Glomerular visceral epithelial cell (primary cell): ENCODE results near the gene ASB15.

Experiments used
- DNase-seq: peaks from one replicate; pipeline ENCODE4 v3.0.0-alpha.2; 2016; ENCODE audit errors: extremely low spot score

ASB15 gene

DNA sequence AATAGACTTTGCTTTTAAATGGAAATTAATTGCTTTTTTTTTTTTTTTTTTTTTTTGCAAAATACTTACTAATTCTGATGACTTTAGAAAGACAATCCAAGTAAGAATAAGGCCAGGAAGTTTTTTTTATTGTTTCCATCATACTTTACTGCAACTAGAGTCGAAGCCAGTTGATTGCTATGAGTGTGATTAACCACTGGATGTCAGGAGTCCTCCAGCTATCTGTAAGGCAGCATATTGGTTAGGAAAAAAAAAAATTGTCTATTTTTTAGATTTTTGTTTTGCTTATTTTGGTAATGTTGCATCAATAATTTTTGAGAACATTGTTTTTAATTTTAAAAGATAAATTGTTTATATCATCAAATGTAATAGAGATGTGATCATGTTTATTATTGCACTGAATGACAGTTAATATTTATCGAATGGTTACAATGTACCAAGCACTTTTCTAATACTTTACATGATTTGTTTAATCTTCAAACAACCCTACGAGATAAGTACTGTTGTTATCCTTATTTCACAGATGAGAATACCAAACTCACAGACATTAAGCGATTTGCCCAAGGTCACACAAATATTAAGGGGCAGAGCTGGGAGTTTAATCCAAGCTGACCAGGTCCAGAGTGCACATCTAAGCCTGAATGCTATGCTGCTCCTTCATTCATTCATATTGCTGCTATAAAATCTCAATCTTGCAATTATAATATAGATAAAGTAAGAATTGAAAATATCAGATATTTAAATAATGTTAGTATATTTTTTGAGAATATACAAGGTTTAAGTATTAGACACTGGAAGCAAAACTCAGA, 34.1 kb downstream of the ASB15 start:
- peak; percentile 19 for DNase-seq

DNA sequence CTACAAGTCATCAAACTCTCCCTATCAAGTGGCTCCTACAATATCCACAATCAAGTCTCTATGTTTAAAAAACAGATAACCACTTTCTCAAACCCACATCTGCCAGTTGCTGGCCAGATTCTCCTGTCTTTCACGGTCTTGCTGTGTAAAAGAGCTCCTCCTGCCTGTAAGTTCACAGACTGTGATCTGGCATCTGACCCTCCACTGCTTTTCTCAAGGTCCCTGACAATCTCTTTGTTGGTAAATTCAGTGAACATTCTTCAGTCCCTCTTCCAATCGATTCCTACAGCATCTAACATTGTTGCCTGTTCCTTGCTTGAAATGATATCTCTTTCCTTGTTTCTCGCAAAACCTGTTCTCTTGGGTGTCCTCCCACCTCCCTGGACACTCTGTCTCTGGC, 35.6 kb downstream of the ASB15 start:
- no peak for DNase-seq

DNA sequence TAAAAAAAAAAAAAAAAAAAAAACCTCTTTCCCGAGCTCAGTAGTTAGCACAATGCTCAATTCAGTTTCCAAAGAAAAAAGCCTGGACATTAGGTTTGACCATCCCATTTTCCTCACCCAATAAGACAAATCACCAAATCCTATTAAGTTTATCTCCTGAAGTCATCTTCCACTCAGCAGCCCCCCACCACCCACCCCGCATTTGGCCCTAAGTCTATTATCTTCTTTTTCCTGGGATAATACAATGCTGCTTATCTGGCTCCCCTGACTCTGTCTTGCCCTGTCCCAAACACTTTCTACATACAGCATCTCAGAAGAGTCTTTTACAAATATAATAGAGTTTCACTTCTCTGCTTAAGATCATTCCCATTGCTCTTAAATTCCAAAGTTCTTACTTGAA, 36.3 kb downstream of the ASB15 start:
- no peak for DNase-seq

DNA sequence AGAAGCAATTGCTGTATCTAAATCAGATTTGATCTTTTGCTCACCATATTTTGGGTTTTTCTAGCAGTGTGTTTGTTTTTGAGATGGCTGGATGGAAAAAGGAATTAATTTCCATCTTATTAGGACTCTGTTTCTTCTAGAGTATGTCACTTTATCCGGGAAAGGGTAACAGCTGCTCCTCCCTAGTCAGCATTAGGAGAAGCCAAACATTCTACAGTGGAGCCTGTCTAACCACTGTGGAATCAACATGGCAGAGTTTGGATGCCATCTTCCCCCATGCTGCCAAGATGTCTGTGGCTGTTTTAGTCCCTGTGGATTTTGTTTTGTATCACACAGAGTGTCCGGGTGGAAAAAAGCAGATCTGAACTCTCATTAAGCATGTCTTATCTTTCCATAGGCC, 38.0 kb downstream of the ASB15 start:
- no peak for DNase-seq

DNA sequence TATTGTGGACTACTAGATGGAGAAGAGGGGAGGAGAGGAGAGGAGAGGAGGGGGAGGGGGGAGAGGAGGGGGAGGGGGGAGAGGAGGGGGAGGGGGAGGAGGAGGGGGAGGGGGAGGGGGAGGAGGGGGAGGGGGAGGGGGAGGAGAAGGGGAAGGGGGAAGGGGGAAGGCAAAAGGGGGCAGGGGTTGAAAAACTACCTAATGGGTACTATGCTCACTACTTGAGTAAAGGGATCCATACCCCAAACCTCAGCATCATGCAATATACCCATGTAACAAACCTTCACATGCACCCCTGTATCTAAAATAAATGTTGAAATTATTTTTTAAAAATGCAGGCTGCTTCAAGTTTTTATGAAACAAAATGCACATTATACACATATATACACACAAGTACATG, 39.0 kb downstream of the ASB15 start:
- no peak for DNase-seq

DNA sequence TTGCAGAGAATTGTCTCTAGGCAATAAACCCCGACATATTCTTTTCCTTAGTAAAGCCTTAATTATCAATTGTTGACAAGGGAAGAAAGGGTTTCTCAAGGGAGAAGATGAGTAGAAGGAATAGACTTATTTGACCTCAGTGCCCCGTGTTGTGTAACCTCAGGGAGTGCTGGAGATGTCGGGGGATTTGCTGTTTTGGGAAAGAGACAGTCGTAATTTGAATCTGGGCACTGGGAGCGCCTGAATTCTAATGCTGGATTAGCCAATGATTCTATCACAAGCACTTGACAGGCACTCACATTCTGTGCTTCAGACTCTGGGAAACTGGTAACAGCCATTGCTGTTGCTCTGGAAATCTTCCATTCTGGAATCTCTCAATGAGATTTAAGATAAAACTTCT, 40.3 kb downstream of the ASB15 start:
- DNase-seq, result no peak

DNA sequence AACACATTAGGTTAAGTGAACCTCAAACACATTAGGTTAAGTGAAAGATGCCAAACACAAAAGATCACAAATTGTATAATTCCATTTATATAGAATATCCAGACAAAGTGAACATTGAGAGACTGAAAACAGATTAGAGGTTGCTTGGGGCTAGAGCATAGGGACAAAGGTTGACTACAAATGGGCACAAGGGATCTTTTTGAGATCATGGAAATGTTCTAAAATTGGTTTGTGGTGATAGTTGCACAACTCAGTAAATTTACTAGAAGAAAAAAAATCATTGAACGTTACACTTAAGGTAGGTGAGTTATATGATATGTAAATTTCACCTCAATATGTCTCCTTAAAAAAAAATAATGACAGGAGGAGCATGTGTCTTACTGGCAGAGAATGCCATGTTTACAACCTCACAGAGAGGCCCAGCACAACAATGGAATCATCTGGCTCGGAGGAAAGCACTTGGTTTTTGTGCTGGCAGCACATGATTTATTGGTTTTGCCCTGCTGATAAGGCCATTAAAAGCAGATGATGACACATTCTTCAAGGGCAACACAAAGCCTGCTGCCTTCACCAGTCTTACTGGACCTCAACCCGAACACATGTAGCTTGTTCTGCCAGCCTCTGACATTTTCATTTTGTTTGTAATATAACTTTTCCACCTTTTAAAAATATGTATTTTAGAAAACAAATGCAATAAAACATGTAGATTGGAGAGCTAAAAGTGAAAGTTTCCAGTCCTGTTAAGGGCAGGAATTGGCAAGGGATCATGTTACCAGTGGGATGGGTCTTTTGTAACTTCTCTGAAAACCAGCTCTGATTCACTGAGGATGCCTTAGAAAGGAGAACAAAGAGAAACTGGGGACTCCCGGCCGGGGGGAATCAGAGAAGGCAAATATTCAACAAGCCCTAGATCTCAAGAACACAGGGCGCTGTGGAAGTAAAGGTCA, 42.1 kb downstream of the ASB15 start:
- DNase-seq, result peak; percentile 41

DNA sequence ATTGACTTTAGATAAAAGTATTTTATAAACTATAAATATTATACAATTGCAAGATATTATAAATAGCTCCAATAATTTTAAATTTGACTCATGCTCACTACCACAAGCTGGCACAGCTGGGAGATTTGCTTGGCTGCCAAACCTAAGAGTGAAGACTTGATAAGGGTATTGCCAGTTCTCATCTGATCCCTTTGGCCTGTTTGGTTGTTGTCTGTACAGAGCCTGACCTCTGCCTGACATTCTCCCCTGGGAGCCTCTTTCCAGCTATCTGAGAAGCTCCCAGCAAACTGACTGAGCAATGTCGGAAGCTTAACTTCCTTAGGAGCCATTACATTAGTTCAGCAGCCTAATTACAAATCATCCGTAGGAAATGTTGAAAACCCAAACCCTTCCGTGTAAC, 43.9 kb downstream of the ASB15 start:
- no peak for DNase-seq

DNA sequence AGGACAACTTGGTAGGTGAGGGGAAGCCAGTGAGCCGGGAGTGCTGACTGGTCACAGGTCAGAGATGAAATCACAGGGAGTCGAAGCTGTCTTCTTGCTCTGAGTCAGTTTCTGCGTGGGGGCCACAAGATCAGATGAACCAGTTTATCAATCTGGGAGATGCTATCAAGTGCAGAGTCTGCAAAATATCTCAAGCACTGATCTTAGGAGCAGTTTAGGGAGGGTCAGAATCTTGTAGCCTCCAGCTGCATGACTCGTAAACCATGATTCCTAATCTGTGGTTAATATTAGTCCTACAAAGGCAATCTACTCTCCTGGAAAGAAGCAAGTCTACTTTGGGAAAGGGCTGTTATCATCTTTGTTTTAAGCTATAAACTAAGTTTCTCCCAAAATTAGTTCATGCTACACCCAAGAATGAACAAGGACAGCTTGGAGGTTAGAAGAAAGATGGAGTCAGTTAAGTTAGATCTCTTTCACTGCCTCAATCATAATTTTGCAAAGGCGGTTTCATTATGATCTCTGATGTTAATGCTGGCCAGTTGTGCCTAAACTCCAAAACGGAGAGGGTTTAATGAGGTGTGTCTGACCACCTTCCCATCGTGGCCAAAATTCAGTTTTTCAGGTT, 45.6 kb downstream of the ASB15 start:
- no peak for DNase-seq

DNA sequence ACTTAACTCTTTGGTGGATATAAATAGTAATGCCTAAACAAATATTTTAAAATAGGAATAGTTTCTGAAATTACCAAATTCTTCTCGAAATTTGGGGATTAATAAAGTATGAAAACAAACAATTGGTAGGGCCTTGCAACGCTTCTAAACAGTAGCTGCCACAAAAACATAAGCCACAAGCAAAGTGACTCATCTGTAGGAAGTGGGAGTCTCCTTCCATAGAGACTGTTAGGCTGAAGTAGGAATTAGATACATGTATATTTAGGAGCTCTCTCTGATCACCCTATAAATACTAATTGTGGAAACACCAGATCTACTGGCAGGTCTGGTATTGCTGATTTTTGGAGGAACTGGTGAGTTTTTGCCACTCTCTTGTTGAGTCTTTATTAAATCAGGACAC, 48.3 kb downstream of the ASB15 start:
- no peak for DNase-seq

DNA sequence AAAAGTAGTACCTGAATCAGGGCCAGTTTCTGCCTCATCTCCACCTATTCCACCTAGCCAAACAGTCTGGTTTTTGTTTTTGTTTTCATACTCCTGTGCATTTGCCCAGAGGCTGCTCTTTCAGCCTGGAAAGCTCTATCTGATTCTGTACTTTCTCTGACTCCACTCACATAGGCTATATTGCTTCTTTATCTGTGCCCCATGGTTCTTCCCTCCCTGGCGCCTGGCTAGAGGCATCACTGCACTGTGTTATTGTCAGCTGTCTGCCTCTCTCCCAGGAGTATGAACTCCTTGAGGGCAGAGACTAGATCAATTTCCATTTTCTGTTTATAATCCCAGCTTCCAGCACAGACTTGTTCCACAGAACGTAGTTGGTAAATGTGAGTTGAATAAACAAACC, 49.0 kb downstream of the ASB15 start:
- no peak for DNase-seq

DNA sequence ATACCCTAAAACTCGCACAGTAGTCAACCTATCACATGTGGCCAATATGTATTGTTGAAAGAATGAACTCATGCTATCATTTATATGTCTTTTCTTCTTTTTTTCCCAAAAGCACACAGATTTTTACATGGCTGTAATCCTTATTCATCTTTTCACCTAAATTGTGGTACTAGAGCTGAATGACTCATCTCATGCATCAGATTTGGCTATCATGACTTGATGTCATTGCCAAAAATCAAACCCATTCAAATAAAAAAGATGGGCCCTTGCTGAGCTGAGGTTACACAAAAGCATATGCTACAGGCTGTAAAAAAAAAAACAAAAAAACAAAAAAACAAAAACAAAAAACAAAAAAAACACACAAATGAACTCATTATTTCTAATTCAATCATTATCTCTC, 50.8 kb downstream of the ASB15 start:
- DNase-seq, result no peak

DNA sequence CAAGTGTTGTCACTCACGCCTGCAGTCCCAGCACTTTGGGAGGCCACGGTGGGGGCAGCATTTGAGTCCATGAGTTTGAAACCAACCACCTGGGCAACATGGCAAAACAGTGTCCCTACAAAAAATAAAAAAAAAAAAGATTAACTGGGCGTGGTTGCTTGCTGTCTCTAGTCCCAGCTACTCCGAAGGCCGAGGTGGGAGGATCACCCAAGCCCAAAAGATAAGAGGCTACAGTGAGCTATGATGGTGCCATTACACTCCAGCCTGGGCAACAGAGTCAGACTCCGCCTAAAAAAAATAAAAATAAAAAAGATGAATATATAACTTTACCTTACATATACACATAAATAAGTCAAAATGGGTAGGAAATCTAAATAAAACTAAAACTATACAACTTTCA, 51.5 kb downstream of the ASB15 start:
- no peak for DNase-seq

DNA sequence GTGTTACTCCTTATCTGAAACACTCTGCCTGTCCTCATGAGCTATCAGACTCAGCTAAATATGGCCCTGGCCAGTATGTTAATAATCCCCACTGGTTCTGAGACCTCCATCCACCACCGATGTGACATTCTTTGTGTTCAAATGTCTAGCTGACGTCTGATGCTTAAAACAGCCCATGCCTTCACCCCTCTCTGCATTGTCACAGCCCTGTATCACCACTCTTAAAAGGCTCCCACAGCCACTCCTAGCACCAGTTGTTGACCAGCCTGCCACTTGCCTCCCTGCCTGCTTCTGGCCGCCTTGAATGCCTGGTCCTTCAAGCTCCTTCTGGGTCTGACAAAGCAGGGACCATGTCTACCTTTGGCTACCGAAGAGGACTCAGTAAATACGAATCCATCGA, 54.0 kb downstream of the ASB15 start, which contains the start of gene LMOD2:
Gene LMOD2 (plus strand): TSS at position 253 of the 400 bp plus-strand sequence. CDS start 98 bp downstream, at position 351.
- no peak for DNase-seq

DNA sequence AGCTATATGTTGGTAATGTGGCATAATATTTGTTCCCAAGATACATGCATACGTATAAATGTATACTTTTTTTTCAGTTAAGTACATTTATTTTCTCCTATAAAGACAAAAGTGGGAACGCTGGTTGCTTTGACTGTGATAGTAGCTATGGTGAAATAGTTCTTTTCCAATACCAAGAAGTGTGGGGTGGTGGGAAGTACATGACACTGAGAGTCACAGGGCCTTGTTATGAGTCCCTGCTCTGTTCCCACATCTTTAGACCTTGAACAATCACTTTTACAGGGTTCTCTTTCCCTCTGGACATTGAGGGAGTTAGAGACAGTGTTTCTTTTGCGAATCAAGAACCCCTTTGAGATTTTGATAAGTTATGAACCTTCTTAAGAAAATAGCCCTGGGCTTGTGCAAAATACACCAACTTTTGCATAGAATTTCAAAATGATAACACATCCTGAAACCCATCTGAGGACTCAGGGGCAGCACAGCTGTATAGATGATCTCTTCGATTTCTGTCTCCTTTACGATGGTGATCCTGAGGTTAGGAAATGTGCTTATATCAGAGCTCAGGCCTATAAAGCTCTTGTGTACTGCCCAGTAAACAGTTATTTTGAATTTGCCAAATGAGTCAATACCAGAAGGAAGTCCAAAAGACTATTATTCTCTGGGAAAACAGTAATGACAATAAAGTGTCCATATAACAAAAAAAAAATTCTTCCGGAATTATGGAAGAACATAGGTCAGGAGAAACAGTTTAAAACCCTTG, 55.1 kb downstream of the ASB15 start:
- no peak for DNase-seq

DNA sequence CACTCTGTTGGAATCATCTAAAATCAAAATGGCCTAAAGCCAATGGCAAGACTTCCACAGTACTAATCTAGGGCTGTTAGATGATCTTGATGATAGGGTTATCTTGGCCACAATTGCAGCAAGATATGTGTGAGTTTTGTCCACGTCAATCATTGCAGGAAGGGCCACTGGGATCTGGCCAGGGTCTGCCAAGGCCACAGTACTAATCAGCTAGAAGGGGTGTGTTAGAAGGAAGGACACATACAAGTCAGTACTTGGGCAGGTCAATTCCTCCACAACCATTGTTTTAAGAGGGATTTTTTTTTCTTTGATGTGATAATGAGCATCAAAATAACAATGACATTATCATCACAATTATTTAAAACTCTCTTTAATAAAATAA, 55.7 kb downstream of the ASB15 start:
- DNase-seq, result no peak

DNA sequence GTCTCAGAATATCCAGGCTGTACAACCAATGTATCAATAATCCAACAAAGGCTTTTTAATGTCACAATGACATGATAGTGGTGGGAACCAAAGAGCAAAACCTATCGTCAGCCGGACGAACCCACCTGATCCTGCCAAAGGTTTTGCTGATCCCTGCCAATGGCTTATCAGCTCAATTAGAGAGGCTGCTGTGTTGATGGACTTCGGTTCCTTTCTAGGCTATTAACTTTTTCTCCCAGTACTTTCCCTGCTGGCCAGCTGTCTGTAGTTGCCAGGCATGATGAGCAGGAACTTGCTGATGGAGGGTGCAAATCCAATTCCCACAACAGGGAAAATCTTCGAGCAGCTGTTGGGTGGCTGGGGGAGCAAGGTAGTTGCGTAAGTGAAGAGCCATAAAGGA, 56.4 kb downstream of the ASB15 start:
- DNase-seq, result no peak

DNA sequence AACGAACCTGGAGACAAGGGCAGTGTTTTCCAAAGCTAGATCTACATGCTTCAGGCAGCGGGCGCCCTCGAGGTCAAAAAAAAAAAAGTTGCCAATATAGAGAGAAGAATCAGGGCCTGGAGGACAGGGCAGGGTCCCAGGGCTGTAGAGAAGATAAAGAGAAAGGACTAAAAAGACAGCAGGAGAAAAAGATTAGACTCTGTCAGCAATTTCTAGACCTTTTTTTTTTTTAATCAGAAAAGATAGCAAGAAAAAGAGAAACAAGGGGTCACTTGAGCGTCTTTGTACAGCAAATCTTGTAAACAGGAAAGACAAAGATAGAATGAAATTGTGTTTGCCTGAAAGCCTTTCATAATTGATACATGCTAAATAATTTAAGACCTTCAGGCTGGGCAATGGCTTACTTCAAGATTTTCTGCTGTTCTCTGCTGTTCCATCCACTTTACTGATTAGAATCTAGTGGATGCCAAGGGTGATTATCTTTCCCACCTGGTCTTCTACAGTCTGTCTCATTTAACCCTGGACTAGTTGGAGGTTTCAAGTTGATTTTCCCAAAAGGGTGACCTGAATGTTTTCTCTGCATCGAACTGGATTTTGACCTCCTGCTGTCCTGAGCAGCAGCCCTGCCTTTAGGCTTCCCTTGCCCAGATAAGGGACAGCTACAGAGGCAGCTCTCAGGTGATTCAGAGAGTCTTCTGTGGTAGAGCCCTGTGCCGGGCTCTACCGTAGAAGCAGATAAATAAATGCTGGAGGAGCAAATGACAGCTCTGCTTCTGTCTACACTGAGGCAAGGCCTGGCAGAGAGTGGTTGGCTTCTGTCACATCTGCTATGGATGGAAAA, 59.1 kb downstream of the ASB15 start:
- no peak for DNase-seq

DNA sequence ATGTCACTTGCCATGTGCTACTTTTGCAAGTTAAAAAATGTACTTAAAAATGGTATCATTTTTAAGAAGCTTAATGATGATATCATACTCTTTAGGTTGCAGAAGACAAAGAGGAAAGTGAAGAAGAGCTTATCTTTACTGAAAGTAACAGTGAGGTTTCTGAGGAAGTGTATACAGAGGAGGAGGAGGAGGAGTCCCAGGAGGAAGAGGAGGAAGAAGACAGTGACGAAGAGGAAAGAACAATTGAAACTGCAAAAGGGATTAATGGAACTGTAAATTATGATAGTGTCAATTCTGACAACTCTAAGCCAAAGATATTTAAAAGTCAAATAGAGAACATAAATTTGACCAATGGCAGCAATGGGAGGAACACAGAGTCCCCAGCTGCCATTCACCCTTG, 60.1 kb downstream of the ASB15 start:
- no peak for DNase-seq

DNA sequence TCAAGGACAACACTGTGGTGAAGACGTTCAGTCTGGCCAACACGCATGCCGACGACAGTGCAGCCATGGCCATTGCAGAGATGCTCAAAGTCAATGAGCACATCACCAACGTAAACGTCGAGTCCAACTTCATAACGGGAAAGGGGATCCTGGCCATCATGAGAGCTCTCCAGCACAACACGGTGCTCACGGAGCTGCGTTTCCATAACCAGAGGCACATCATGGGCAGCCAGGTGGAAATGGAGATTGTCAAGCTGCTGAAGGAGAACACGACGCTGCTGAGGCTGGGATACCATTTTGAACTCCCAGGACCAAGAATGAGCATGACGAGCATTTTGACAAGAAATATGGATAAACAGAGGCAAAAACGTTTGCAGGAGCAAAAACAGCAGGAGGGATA, 60.7 kb downstream of the ASB15 start:
- no peak for DNase-seq

DNA sequence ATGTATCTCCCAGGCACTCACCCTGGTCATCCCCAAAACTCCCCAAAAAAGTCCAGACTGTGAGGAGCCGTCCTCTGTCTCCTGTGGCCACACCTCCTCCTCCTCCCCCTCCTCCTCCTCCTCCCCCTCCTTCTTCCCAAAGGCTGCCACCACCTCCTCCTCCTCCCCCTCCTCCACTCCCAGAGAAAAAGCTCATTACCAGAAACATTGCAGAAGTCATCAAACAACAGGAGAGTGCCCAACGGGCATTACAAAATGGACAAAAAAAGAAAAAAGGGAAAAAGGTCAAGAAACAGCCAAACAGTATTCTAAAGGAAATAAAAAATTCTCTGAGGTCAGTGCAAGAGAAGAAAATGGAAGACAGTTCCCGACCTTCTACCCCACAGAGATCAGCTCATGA, 61.1 kb downstream of the ASB15 start:
- DNase-seq, result no peak
